ENCODE results near the gene MBOAT1.

MBOAT1 gene

DNA sequence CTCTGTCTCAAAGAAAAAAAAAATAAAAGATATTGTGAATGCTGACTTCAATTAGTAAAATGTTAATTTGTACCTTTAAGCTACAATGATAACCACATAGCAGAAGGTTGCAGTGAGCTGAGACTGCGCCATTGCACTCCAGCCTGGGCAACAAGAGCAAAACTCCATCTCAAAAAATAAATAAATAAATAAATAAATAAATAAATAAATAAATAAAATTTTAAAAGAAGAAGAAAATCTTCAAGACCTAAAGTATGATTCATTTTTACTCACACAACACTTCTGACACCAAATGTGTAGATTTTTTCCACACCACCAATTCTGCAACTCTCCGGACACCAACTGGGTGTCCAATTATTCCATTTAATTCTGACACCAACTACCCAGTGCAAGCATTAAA is 28.8 kb upstream of the MBOAT1 start:
- H3K27ac Mint-ChIP-seq = no peak overlapping the region
- H3K27me3 Mint-ChIP-seq = no peaks in the 10 kb centered on the region
- no peaks in the 10 kb centered on the region for H3K9me3 Mint-ChIP-seq
- H3K4me3 Mint-ChIP-seq = no peak overlapping the region
- peaks cover 0 to 10% of the 10 kb centered on the region in 2 donors for H3K4me1 Mint-ChIP-seq (ENCODE audit: low read depth in 2 of 2)
- ATAC-seq (replicated peaks) = no peak
- no peaks in the 10 kb centered on the region for H3K36me3 Mint-ChIP-seq (ENCODE audit: insufficient read depth)
- DNase-seq = no peak

DNA sequence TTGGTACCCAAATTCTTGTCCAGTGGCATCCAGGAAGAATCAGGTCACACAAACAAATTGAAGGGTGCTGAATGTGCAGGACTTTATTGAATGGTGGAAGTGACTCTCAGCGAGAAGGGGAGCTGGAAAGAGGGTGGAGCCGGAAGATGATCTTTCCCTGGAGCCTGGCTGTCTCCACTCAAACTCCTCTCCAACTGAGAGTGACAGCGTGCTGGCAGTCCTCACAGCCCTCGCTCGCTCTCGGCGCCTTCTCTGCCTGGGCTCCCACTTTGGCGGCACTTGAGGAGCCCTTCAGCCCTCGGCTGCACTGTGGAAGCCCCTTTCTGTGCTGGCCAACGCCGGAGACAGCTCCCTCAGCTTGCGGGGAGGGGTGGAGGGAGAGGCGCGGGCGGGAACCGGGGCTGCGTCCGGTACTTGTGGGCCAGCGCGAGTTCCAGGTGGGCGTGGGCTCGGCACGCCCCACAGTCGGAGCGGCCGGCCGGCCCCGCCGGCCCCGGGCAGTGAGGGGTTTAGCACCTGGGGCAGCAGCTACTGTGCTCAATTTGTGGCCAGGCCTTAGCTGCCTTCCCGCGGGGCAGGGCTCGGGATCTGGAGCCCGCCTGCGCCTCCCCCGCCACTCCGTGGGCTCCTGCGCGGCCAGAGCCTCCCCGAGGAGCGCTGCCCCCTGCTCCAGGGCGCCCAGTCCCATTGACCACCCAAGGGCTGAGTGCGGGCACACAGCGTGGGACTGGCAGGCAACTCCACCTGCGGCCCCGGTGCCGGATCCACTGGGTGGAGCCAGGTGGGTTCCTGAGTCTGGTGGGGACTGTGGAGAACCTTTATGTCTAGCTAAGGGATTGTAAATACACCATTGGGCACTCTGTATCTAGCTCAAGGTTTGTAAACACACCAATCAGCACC is 26.7 kb upstream of the MBOAT1 start:
- no peak for DNase-seq
- Mint-ChIP-seq H3K9me3 (no peaks in the 10 kb centered on the region), H3K4me3 (no peak overlapping the region), H3K27ac (peak overlapping the region in 1 of 2 donors; percentile 81), H3K4me1 (ENCODE audit: low read depth in 2 of 2) (peaks cover 0 to 15% of the 10 kb centered on the region in 2 donors), H3K36me3 (ENCODE audit: insufficient read depth) (no peaks in the 10 kb centered on the region), H3K27me3 (no peaks in the 10 kb centered on the region)
- ATAC-seq (replicated peaks) = no peak

GRCh38 chr6:20237677-20238460 is 25.6 kb upstream of the MBOAT1 start:
- DNase-seq (no peak), ATAC-seq (replicated peaks) (peak; percentile 39)
- Mint-ChIP-seq H3K9me3 (no peaks in the 10 kb centered on the region), H3K36me3 (ENCODE audit: insufficient read depth) (no peaks in the 10 kb centered on the region), H3K27me3 (no peaks in the 10 kb centered on the region), H3K27ac (peak overlapping the region in 1 of 2 donors; percentile 81), H3K4me3 (peak overlapping the region in 1 of 2 donors; percentile 39), H3K4me1 (ENCODE audit: low read depth in 2 of 2) (peaks cover 0 to 15% of the 10 kb centered on the region in 2 donors)

DNA sequence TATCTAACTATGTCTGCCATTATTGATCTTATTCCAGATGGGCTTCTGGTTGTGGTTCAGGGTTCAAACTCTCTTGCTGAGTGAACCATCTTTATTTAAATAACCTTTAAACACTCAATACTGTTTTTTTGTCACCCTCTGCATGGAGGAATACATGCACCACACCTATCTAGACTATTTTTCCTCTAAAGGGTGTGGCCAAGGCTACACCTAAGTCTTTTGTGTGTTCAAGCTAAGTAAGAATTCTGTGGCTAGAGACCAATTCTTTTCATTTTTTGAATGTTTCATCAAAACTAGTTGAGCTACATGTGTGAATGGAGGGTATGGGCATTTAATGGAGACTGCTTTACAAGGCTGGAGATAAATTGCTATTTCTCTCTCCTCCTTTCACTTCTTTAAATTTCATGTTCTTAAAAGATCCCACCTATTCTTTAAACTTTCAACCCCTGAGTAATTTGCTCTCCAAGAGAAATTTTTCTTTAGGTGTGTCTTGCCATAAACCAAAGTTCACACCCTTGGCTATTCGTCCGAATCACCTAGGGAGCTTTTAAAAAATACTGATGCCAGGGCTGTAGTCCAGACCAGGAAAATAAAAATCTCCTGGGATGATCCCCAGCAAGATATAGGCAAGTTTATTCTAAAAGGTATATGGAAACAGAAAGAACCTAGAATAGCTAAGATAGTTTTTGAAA is 24.8 kb upstream of the MBOAT1 start:
- H3K9me3 Mint-ChIP-seq = no peaks in the 10 kb centered on the region
- no peaks in the 10 kb centered on the region for H3K36me3 Mint-ChIP-seq (ENCODE audit: insufficient read depth)
- no peak overlapping the region for H3K4me3 Mint-ChIP-seq
- H3K4me1 Mint-ChIP-seq (ENCODE audit: low read depth in 2 of 2) = peaks cover 0 to 15% of the 10 kb centered on the region in 2 donors
- ATAC-seq (replicated peaks) (no peak), DNase-seq (no peak)
- H3K27ac Mint-ChIP-seq = peak overlapping the region; percentile 41 to 80
- H3K27me3 Mint-ChIP-seq = no peaks in the 10 kb centered on the region

DNA sequence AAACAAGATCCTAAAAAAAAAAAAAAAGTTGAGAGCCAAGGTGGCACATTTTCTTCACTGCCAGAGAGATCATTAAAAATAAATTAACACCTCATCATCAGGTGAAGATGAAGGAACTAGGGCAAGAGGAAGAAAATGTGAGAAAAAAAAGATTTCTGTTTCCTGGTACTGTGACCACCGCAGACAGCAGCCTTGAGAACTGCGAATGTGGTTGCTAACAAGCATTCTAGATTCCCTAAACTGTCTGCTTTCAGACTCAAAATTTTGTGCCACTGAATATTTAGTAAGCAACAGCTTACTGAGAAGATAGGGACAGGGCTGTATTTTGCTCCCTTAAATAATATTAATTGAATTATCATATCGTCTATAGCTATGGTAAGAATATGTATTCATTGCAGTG is 24.1 kb upstream of the MBOAT1 start:
- ATAC-seq (replicated peaks) (peak; percentile 91), DNase-seq (no peak)
- Mint-ChIP-seq H3K4me1 (ENCODE audit: low read depth in 2 of 2) (peaks cover 0 to 15% of the 10 kb centered on the region in 2 donors), H3K27me3 (no peaks in the 10 kb centered on the region), H3K4me3 (no peak overlapping the region), H3K36me3 (ENCODE audit: insufficient read depth) (no peaks in the 10 kb centered on the region), H3K27ac (peak overlapping the region in 1 of 2 donors; percentile 80), H3K9me3 (no peaks in the 10 kb centered on the region)

DNA sequence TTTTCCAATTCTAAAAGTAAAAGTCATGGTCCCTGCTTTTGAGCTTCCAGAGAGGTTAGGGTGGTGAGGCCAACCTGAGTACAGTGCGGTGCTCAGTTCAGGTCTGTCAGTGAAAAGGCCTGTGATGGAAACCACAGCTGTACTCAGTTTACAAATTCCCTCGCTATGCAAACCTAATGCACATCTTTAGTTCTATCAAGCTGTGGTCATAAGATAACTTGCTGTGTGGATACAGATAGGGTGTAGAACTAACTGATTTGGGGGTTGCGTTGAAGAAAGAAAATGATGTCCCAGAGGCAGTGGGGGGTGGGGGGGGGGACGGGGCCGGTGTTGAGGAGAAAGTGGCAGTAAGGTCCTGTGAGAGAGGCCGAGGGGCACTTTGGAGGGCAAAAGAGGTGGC is 22.8 kb upstream of the MBOAT1 start:
- ATAC-seq (replicated peaks) = no peak
- peaks cover 0 to 15% of the 10 kb centered on the region in 2 donors for H3K4me1 Mint-ChIP-seq (ENCODE audit: low read depth in 2 of 2)
- no peaks in the 10 kb centered on the region for H3K9me3 Mint-ChIP-seq
- H3K36me3 Mint-ChIP-seq (ENCODE audit: insufficient read depth) = no peaks in the 10 kb centered on the region
- no peak overlapping the region for H3K4me3 Mint-ChIP-seq
- H3K27ac Mint-ChIP-seq = peak overlapping the region in 1 of 2 donors; percentile 80
- no peaks in the 10 kb centered on the region for H3K27me3 Mint-ChIP-seq
- DNase-seq = no peak

DNA sequence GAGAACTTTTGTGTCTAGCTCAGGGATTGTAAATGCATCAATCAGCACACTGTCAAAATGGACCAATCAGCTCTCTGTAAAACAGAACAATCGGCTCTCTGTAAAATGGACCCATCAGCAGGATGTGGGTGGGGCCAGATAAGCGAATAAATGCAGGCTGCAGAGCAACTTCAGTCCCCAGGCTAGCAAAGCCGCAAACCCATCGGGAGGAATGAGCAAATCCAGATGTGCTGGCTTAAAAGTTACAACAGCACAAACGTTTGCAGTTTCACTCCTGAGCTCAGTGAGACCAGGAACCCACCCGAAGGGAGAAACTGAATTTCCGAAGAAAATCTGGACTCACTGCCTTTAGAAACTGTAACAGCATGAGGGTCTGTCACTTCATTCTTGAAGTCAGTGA is 21.9 kb upstream of the MBOAT1 start:
- Mint-ChIP-seq H3K27me3 (no peaks in the 10 kb centered on the region), H3K27ac (no peak overlapping the region), H3K36me3 (ENCODE audit: insufficient read depth) (no peaks in the 10 kb centered on the region), H3K9me3 (no peaks in the 10 kb centered on the region), H3K4me3 (no peak overlapping the region), H3K4me1 (ENCODE audit: low read depth in 2 of 2) (peaks cover 0 to 15% of the 10 kb centered on the region in 2 donors)
- DNase-seq = no peak
- no peak for ATAC-seq (replicated peaks)

DNA sequence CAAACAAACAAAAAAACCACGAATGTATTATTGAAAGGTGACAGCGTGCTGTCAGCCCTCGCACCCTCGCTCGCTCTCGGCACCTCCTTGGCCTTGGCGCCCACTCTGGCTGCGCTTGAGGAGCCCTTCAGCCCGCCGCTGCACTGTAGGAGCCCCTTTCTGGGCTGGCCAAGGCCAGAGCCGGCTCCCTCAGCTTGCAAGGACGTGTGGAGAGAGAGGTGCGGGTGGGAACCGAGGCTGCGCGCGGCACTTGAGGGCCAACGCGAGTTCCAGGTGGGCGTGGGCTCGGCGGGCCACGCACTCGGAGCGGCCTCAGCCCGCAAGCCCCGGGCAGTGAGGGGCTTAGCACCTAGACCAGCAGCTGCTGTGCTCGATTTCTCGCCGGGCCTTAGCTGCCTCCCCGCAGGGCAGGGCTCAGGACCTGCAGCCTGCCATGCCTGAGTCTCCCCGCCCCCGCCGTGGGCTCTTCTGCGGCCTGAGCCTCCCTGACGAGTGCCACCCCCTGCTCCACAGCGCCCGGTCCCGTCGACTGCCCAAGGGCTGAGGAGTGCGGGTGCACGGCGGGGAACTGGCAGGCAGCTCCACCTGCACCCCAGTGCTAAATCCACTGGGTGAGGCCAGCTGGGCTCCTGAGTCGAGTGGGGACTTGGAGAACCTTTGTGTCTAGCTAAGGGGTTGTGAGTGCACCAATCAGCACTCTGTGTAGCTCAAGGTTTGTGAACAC is 20.9 kb upstream of the MBOAT1 start:
- Mint-ChIP-seq H3K27ac (no peak overlapping the region), H3K4me3 (no peak overlapping the region), H3K4me1 (ENCODE audit: low read depth in 2 of 2) (peaks cover 0 to 10% of the 10 kb centered on the region in 2 donors), H3K9me3 (no peaks in the 10 kb centered on the region), H3K36me3 (ENCODE audit: insufficient read depth) (no peaks in the 10 kb centered on the region), H3K27me3 (no peaks in the 10 kb centered on the region)
- ATAC-seq (replicated peaks) (no peak), DNase-seq (no peak)

GRCh38 chr6:20232188-20232587 is 19.9 kb upstream of the MBOAT1 start:
- ATAC-seq (replicated peaks) (no peak), DNase-seq (no peak)
- H3K27me3 Mint-ChIP-seq = no peaks in the 10 kb centered on the region
- H3K36me3 Mint-ChIP-seq (ENCODE audit: insufficient read depth) = no peaks in the 10 kb centered on the region
- H3K4me3 Mint-ChIP-seq = no peak overlapping the region
- no peaks in the 10 kb centered on the region for H3K9me3 Mint-ChIP-seq
- peaks cover 0 to 6% of the 10 kb centered on the region in 2 donors for H3K4me1 Mint-ChIP-seq (ENCODE audit: low read depth in 2 of 2)
- no peak overlapping the region for H3K27ac Mint-ChIP-seq

DNA sequence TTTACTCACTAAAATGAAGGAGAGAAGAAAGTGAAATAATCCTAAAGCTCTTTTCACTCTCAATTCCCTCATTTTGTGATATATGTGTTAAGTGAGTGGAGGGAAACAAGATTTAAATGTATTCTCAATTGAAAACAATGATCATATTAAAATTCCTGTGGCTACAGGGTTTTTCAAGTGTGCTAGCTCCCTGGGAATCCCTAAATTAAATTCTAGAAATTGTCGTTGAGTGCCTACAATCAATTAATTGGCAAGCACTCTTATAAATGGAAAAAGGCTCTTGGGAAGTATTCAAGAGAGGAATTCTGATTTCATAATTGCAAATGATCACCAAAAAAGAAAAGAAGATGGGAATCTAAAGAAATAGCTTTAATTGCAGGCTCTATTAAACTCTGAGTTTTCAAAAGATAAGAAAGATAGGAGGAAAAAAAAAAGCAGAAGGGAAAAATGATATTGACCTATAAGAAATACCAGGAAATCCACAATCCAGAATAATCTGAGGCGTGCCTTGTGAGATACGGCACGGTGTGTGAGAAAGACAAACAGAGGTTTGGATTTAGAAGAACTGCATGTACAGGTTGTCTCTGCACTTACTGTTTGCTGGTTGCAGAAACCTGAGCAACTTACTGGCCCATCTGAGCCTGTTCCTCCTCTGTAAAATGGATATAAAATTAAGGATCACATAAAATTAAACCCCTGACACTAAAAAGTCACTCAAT is 18.3 kb upstream of the MBOAT1 start:
- H3K27me3 Mint-ChIP-seq = no peaks in the 10 kb centered on the region
- DNase-seq (no peak), ATAC-seq (replicated peaks) (no peak)
- no peaks in the 10 kb centered on the region for H3K9me3 Mint-ChIP-seq
- H3K4me3 Mint-ChIP-seq = no peak overlapping the region
- peaks cover 0 to 3% of the 10 kb centered on the region in 2 donors for H3K4me1 Mint-ChIP-seq (ENCODE audit: low read depth in 2 of 2)
- H3K27ac Mint-ChIP-seq = no peak overlapping the region
- no peaks in the 10 kb centered on the region for H3K36me3 Mint-ChIP-seq (ENCODE audit: insufficient read depth)

DNA sequence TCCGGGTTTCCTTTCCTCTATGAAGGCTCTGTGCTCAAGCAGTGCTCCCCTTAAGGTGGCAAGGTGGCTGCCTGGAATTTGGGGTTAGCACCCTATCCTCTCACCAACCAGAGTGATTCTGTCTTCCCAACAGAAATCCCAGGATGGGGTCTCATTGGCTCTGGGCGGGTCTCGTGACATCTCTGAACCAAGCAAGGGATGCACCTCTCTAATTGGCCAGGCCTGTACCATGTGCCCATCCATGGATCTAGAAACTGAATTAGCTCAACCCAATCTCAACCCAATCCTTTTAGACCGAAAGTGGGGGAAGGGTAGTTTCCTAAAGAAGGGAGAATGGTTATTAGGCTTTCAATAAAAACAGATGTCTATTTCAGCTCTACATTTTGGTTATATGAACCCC is 17.6 kb upstream of the MBOAT1 start:
- Mint-ChIP-seq H3K9me3 (no peaks in the 10 kb centered on the region), H3K4me1 (ENCODE audit: low read depth in 2 of 2) (no peaks in the 10 kb centered on the region), H3K27me3 (no peaks in the 10 kb centered on the region), H3K27ac (no peak overlapping the region), H3K4me3 (no peak overlapping the region), H3K36me3 (ENCODE audit: insufficient read depth) (no peaks in the 10 kb centered on the region)
- no peak for ATAC-seq (replicated peaks)
- DNase-seq = no peak

DNA sequence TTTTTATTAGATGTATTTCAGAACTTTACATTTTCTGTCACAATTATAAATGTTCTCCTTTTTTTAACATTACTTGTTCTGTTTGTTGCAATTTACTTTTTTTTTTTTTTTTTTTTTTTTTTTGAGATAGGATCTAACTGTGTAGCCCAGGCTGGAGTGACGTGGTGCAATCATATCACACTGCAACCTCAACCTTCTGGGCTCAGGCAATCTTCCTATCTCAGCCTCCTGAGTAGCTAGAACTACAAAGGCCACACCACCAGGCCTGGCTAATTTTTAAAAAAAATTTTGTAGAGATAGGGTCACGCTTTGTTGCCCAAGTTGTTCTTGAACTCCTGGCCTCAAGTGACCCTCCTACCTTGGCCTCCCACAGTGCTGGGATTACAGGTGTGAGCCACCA is 15.1 kb upstream of the MBOAT1 start:
- Mint-ChIP-seq H3K27ac (no peak overlapping the region), H3K4me3 (no peak overlapping the region), H3K4me1 (ENCODE audit: low read depth in 2 of 2) (no peaks in the 10 kb centered on the region)

More for the DNA sequence above, 15.1 kb upstream of the MBOAT1 start:
- ATAC-seq (replicated peaks) (no peak), DNase-seq (no peak)
- Mint-ChIP-seq H3K9me3 (no peaks in the 10 kb centered on the region), H3K36me3 (ENCODE audit: insufficient read depth) (no peaks in the 10 kb centered on the region), H3K27me3 (no peaks in the 10 kb centered on the region)
